ENCODE data around the gene ANO10.
"Not testable (repeated sequence)": the region's sequence is repeated elsewhere in the genome, so short reads cannot be mapped to it uniquely, and the experiment has no call there.

Gene ANO10

GRCh38 chr3:43565661-43566341 is 56.0 kb downstream of the ANO10 start:
- DNase-seq, result not testable (repeated sequence)

DNA sequence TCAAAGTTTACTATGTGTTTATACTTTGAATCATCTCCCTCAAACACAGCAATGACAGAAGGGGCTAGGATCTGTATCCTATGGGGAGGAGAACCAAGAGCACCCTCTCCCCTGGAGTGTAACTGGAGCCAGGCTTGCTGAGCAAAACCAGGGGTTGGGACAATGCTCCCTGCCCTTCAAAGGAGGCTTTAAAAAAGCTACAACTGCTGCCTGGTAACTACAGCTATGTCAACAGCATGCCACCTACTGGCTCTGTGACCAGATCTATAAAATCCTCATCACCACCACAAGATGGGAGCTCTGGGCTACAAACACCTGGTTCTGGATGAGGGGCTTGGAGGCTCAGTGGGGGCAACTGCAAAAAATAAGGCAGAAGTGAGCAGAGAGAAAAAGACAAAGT is 61.9 kb downstream of the ANO10 start:
- no peak for DNase-seq

GRCh38 chr3:43558171-43558570 is 63.6 kb downstream of the ANO10 start:
- no peak for DNase-seq

- no peak for DNase-seq
These were observed 72.1 kb downstream of the ANO10 start for GRCh38 chr3:43549626-43550290.

- DNase-seq, result not testable (repeated sequence)
These were observed 77.5 kb downstream of the ANO10 start for GRCh38 chr3:43544277-43544676.

GRCh38 chr3:43542328-43543043 is 79.3 kb downstream of the ANO10 start:
- no peak for DNase-seq

DNA sequence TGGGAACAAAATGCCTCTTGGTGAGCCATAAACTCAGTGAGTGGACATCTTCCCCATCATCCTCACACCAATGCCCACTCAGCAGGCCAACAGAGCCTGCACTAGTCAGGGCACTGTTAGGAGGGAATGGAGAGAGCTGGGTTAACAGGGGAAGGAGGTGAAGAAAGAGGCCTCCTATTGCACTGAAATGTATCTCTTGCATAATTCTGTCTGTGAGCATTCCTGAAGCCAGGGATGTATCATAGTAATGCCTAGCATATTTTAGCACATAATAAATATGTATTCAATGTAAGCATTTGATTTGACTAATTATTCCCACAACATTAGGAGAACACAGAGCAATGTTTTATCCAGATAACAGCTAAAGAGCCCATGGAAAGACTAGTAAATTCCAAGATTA is 81.2 kb downstream of the ANO10 start:
- DNase-seq, result no peak

- DNase-seq, result no peak
These were observed 82.5 kb downstream of the ANO10 start for GRCh38 chr3:43539321-43539720.

- no peak for DNase-seq
These were observed 84.6 kb downstream of the ANO10 start for GRCh38 chr3:43537225-43537624.

DNA sequence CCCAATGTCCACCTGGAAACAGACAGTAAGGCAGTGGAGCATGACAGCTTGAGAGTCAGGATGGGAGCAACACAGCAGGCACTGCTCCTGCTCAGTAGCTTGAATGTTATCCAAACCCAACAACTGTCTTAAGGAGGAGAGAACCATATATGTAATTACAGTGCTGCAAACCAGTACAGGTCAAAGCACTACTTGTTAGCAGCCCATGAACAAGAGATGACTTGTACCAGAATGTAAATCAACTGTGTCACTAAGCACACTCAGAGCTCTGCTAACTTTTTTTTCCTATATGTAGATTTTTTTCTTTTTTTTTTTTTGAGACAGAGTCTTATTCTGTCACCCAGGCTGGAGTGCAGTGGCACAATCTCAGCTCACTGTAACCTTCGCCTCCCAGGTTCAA is 87.1 kb downstream of the ANO10 start:
- DNase-seq, result no peak

DNA sequence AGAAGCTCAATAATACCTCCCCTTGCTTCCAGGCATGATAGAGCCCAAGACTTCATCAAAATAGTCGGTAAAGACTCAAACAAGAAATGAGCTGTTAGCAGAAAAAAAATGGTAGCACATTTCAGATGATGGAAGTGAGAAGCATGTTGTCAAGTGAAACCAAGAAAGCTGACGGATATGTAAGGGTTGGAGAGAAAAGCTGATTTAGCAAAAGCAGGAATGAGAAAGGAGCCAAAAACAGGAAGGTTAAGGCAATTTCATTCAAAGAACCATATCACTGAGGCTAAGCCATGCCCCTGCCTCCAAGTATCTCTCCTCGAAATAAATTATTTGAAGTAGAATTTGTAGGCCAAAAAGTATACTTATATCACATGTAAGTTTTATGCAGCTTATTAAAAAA is 88.8 kb downstream of the ANO10 start:
- DNase-seq, result no peak

- no peak for DNase-seq
These were observed 90.0 kb downstream of the ANO10 start for GRCh38 chr3:43531835-43532234.

- DNase-seq, result no peak
These were observed 93.2 kb downstream of the ANO10 start for GRCh38 chr3:43528498-43529099.

- DNase-seq, result no peak
These were observed 94.9 kb downstream of the ANO10 start for GRCh38 chr3:43526956-43527355.

- no peak for DNase-seq
These were observed 95.7 kb downstream of the ANO10 start for GRCh38 chr3:43525941-43526607.

GRCh38 chr3:43525386-43525785 is 96.4 kb downstream of the ANO10 start:
- DNase-seq, result no peak

DNA sequence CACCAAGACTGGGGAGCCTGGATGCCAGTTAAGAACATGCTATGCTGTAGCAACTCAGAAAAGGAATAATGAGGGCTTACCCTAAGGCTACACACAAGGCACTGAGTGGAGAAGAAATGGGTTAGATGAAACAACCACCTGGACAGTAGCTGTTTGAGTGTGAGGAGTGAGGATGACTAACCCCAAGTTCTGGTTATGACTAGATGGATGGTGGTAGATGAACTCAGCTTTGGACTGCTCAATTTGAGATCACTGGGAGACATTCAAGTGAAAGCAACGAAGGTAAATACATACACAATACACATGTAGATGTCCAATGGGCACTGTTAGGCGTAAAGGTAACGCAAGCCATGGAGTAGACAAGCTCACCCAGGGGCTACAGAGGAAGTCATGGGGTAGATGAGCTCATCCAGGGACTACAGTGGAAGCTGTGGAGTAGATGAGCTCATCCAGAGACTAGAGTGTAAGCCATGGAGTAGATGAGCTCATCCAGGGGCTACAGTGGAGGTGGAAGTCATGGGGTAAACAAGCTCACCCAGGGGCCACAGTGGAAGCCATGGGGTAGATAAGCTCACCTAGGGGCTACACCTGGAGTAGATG is 98.3 kb downstream of the ANO10 start:
- DNase-seq, result no peak

GRCh38 chr3:43522727-43523362 is 99.0 kb downstream of the ANO10 start:
- DNase-seq, result no peak

DNA sequence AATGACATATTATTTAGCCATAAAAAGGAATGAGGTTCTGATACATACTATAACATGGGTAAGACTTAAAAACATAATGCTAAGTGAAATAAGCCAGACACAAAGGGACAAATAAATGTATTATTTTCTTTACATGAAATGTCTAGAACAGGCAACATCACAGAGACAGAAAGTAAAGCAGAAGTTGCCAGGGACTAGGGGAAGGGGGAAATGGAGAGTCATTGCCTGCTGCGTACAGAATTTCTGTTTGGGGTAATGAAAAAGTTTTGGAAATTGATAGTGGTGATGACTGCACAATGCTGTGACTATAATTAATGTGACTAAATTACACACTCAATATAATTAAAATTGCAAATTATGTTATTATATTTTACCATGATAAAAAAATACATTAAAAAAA is 99.9 kb downstream of the ANO10 start:
- DNase-seq, result no peak

DNA sequence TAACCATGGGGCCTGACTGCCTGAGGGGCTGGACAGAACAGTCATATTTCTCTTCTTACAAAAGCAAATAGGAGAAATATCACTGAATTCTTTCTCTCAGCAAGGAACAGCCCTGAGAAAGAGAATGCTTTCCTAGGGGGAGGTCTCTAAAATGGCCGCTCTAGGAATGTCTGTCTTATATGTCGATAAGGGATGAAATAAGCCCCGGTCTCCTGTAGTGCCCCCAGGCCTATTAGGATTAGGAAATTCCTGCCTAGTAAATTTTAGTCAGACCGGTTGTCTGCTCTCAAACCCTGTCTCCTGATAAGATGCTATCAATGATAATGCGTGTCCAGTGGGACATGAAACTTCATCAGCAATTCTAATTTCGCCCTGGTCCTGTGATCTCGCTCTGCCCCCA is 103.3 kb downstream of the ANO10 start:
- not testable (repeated sequence) for DNase-seq

GRCh38 chr3:43515970-43516635 is 105.7 kb downstream of the ANO10 start:
- no peak for DNase-seq

All from activated naive CD4-positive, alpha-beta T cell (primary cell).